AG04450 (cell line): ENCODE results near the gene DKK3. TPM values are rescaled to one million over a fixed set of nuclear protein-coding genes. Genes with fewer than 3 reads are reported as not detected.
"Not testable (repeated sequence)": the region's sequence is repeated elsewhere in the genome, so short reads cannot be mapped to it uniquely, and the experiment has no call there.

ENCODE experiments used
- CTCF ChIA-PET: fragments of 300-600, 350-600 bp; formaldehyde crosslinking; extraction: SDS; loops from one replicate; lab custom pipeline; 2022; ENCODE audit warnings: antibody characterized with exemption, inconsistent platforms; lab: Charles Lee
- POLR2A ChIA-PET: fragments of 350-600 bp; formaldehyde crosslinking; extraction: SDS; loops from one replicate; lab custom pipeline; 2021; ENCODE audit warnings: antibody characterized with exemption, inconsistent platforms; lab: Yijun Ruan, JAX
- DNase-seq: peaks from one replicate; pipeline ENCODE4 v3.0.0-alpha.2; 2011; ENCODE audit warnings: low read depth, low spot score
- H3K27ac ChIP-seq: one replicate; pipeline ENCODE4 v1.5.1; 2012; ENCODE audit warnings: low read depth, low read length, control low read depth
- H3K27me3 ChIP-seq: one replicate; pipeline ENCODE4 v1.6.0; 2012; ENCODE audit warnings: low read length; ENCODE audit not compliant: control insufficient read depth, insufficient read depth
- H3K4me3 ChIP-seq: 2 replicates; pipeline ENCODE4 v1.5.1; 2011; ENCODE audit warnings: mild to moderate bottlenecking, low read depth, low read length, control low read depth
- H3K9me3 ChIP-seq: 2 replicates; pipeline ENCODE4 v1.5.1; 2012; ENCODE audit warnings: low read length; ENCODE audit not compliant: control insufficient read depth, insufficient read depth
- CTCF ChIP-seq: IDR thresholded peaks from 2 replicates; pipeline ENCODE4 v1.5.1; 2011; ENCODE audit warnings: low read depth, low read length, control low read depth, inconsistent platforms
- polyA plus RNA-seq: library from polyadenylated mRNA; depleted of rRNA; stranded (reverse); fragments of >200 nt; gene quantifications from 2 replicates; pipeline ENCODE4 v1.2.3, GENCODE V29; 2011

DKK3 gene
- polyA plus RNA-seq, 1 experiment: 928 TPM

- Histone ChIP-seq H3K9me3 (peaks cover 6% of the 10 kb centered on the region), H3K27ac (peak overlapping the region; percentile 77), H3K4me3 (no peak overlapping the region), H3K27me3 (no peaks in the 10 kb centered on the region)
- POLR2A ChIA-PET: interaction anchor here (1.0 to 1.1 kb wide), 2 partner anchors 36 to 138 kb away, joined by 3 read pairs; no protein-coding TSS in a partner anchor
- CTCF ChIA-PET: interaction anchor here (1.6 to 2.6 kb wide), 4 partner anchors 97 to 245 kb away, joined by 6 to 38 read pairs (median 20); no protein-coding TSS in a partner anchor
- no peak for TF ChIP-seq CTCF
- no peak for DNase-seq
These were observed 34.8 kb upstream of the DKK3 start for GRCh38 chr11:12043221-12043620.

- Histone ChIP-seq H3K27me3 (no peaks in the 10 kb centered on the region), H3K27ac (peak overlapping the region; percentile 79), H3K4me3 (no peak overlapping the region), H3K9me3 (peaks cover 6% of the 10 kb centered on the region)
- peak; percentile 89 for DNase-seq
- CTCF ChIA-PET: interaction anchor here (0.7 to 1.6 kb wide), 2 partner anchors 111 to 244 kb away, joined by 3 to 6 read pairs; no protein-coding TSS in a partner anchor
- no peak for TF ChIP-seq CTCF
- POLR2A ChIA-PET: interaction anchor here (0.7 to 1.0 kb wide), 3 partner anchors 115 to 245 kb away, joined by 3 to 5 read pairs (median 4); no protein-coding TSS in a partner anchor
These were observed 33.8 kb upstream of the DKK3 start for GRCh38 chr11:12042215-12042676.

GRCh38 chr11:12040719-12041118, 32.3 kb upstream of the DKK3 start:
- H3K27me3 ChIP-seq, CTCF ChIA-PET, H3K4me3 ChIP-seq, H3K27ac ChIP-seq, DNase-seq, H3K9me3 ChIP-seq: not testable (repeated sequence)
- POLR2A ChIA-PET: interaction anchor here (0.7 kb wide), 1 partner anchor 245 kb away, joined by 3 read pairs; no protein-coding TSS in a partner anchor

- Histone ChIP-seq H3K27me3 (no peaks in the 10 kb centered on the region), H3K4me3 (no peak overlapping the region), H3K27ac (no peak overlapping the region), H3K9me3 (no peaks in the 10 kb centered on the region)
- ChIA-PET CTCF (no interaction called here), POLR2A (no interaction called here)
- DNase-seq: no peak
- no peak for TF ChIP-seq CTCF
These were observed 24.5 kb upstream of the DKK3 start for GRCh38 chr11:12032968-12033367.

GRCh38 chr11:12031856-12032544, 23.6 kb upstream of the DKK3 start:
- Histone ChIP-seq H3K27ac (no peak overlapping the region), H3K4me3 (no peak overlapping the region), H3K27me3 (no peaks in the 10 kb centered on the region), H3K9me3 (no peaks in the 10 kb centered on the region)
- CTCF ChIA-PET: no interaction called here
- TF ChIP-seq CTCF: no peak
- POLR2A ChIA-PET: no interaction called here
- no peak for DNase-seq
